ENCODE results near the gene ACP7. TPM values are rescaled to one million over a fixed set of nuclear protein-coding genes. Genes with fewer than 3 reads are reported as not detected.

The ACP7 gene
- total and polyA plus RNA-seq, 2 donors (not counting 1 experiment from before 2014, with no cell fraction given), result not detected

DNA sequence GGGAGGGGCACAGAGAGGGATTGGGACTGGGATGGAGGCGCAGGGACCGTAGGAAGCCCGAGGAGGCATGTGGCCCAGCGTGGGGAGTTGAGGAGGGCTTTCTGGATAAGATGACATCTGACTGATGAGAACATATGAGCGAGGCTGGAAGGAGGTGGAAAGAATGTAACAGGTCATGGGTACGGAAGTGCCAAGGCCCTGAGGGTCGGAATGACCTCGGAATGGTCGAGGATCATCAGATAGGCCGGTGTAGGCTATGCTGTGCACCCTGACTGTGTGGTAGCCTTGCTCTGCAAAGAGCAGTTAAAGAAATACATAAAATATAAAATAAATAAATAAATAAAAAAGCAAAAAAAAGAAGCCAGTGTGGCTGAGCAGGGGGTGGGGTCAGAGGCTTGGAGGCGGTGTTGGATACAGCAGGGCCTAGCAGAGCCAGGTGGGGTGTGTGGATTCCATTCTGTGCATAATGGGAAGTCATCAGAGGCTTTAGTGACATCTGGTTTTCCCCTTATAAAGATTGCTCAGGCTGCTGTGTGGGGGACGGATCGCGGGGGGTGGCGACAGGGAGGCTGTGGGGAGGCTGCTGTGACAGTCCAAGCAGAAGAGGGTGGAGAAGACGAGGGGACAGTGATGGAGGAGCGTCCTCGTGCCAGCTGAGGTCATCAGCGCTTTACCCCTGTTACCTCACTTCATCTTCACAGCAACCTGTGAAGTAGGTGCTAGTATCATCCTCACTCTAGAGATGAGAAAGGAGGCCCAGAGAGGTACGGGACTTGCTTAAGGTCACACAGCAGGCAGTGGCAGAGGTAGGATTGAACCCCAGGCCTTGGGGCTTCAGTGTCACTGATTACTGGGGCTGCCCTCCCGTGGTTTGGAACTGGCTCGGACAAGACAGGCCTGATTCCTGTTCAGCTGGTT is 46.4 kb downstream of the ACP7 start:
- no peak overlapping the region for H3K27ac ChIP-seq (ENCODE audit: insufficient read depth, low read length)
- no peak overlapping the region for H3K9ac ChIP-seq (ENCODE audit: insufficient read depth, low read length)
- no peak for TF ChIP-seq CTCF (conservative IDR thresholded peaks at IDR 0.05 in 1 of 2, IDR thresholded peaks at IDR 0.05 in 1 of 2; ENCODE audit: low read depth in 1 of 2, low read length in 2 of 2)
- TF ChIP-seq EZH2 (IDR thresholded peaks at IDR 0.05; ENCODE audit: low read length, missing control alignments), result no peak

GRCh38 chr19:39131255-39131755 is 47.1 kb downstream of the ACP7 start:
- Histone ChIP-seq H2AFZ (ENCODE audit: low read length) (no peak overlapping the region), H3K4me2 (ENCODE audit: extremely low read depth, insufficient read depth, low read length) (no peak overlapping the region), H3K9me3 (ENCODE audit: control insufficient read depth, insufficient read depth, low read depth, low read length) (no peaks in the 10 kb centered on the region), H3K4me3 (replicated peaks in 1 of 4; ENCODE audit: control extremely low read depth in 1 of 4, insufficient read depth in 1 of 4, low read depth in 3 of 4, low read length in 4 of 4) (no peak overlapping the region), H3K27ac (ENCODE audit: insufficient read depth, low read length) (no peak overlapping the region), H3K4me1 (ENCODE audit: control insufficient read depth, extremely low read depth, insufficient read depth, low read length) (peaks cover 8% of the 10 kb centered on the region), H4K20me1 (ENCODE audit: control insufficient read depth, extremely low read depth, insufficient read depth, low read length) (no peaks in the 10 kb centered on the region), H3K36me3 (ENCODE audit: control insufficient read depth, insufficient read depth, low read length) (no peaks in the 10 kb centered on the region), H3K27me3 (ENCODE audit: control insufficient read depth, insufficient read depth, low read length) (no peaks in the 10 kb centered on the region), H3K79me2 (ENCODE audit: control insufficient read depth, insufficient read depth, low read length) (peaks cover 86% of the 10 kb centered on the region), H3K9ac (ENCODE audit: insufficient read depth, low read length) (no peak overlapping the region)
- peak in 1 of 2 donors; percentile 30 for DNase-seq (ENCODE audit: low read depth in 2 of 2)
- TF ChIP-seq EZH2 (IDR thresholded peaks at IDR 0.05; ENCODE audit: low read length, missing control alignments) (no peak), CTCF (conservative IDR thresholded peaks at IDR 0.05 in 1 of 2, IDR thresholded peaks at IDR 0.05 in 1 of 2; ENCODE audit: low read depth in 1 of 2, low read length in 2 of 2) (no peak)

More for the DNA sequence above, 46.4 kb downstream of the ACP7 start:
- DNase-seq (ENCODE audit: low read depth in 2 of 2), result no peak
- H3K4me2 ChIP-seq (ENCODE audit: extremely low read depth, insufficient read depth, low read length), result no peak overlapping the region
- H3K9me3 ChIP-seq (ENCODE audit: control insufficient read depth, insufficient read depth, low read depth, low read length), result no peaks in the 10 kb centered on the region
- no peak overlapping the region for H2AFZ ChIP-seq (ENCODE audit: low read length)
- H3K79me2 ChIP-seq (ENCODE audit: control insufficient read depth, insufficient read depth, low read length), result peaks cover 84% of the 10 kb centered on the region
- no peaks in the 10 kb centered on the region for H3K27me3 ChIP-seq (ENCODE audit: control insufficient read depth, insufficient read depth, low read length)
- H3K36me3 ChIP-seq (ENCODE audit: control insufficient read depth, insufficient read depth, low read length), result no peaks in the 10 kb centered on the region
- peaks cover 8% of the 10 kb centered on the region for H3K4me1 ChIP-seq (ENCODE audit: control insufficient read depth, extremely low read depth, insufficient read depth, low read length)
- no peaks in the 10 kb centered on the region for H4K20me1 ChIP-seq (ENCODE audit: control insufficient read depth, extremely low read depth, insufficient read depth, low read length)
- no peak overlapping the region for H3K4me3 ChIP-seq (replicated peaks in 1 of 4; ENCODE audit: control extremely low read depth in 1 of 4, insufficient read depth in 1 of 4, low read depth in 3 of 4, low read length in 4 of 4)

DNA sequence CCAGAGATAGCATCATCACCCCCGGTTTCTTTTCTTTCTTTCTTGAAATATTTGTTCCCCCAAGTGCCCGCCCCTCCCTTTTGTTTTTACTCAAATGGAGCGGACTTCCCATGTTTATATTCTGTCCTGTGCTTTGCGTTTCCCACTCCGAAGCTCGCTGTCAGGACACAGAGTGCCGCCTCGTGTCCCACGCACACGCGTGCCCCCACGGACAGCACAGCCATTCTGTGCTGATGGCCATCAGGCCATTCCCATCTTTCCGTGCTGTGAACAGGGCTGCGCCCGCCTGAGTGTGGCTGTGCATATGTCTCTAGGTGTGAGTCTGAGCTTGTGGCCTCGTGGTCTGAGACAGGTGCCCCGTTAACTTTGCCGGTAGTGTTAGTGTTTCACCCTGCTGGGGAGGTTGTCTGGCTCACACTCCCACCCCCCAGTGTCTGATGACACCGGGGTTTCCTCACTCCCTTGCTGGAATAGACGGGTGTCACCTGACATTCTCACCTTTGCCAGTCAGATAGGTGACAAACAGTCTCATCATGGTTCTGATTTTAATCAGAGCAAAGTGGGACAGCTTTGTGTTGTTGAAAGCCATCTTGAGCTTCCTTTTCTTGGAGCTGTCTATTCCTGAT is 48.3 kb downstream of the ACP7 start:
- H3K4me3 ChIP-seq (replicated peaks in 1 of 4; ENCODE audit: control extremely low read depth in 1 of 4, insufficient read depth in 1 of 4, low read depth in 3 of 4, low read length in 4 of 4), result no peak overlapping the region
- H3K4me2 ChIP-seq (ENCODE audit: extremely low read depth, insufficient read depth, low read length), result peak overlapping the region; percentile 15
- H3K9me3 ChIP-seq (ENCODE audit: control insufficient read depth, insufficient read depth, low read depth, low read length), result no peaks in the 10 kb centered on the region
- H2AFZ ChIP-seq (ENCODE audit: low read length), result no peak overlapping the region
- H3K4me1 ChIP-seq (ENCODE audit: control insufficient read depth, extremely low read depth, insufficient read depth, low read length), result peaks cover 7% of the 10 kb centered on the region
- TF ChIP-seq EZH2 (IDR thresholded peaks at IDR 0.05; ENCODE audit: low read length, missing control alignments) (no peak), CTCF (conservative IDR thresholded peaks at IDR 0.05 in 1 of 2, IDR thresholded peaks at IDR 0.05 in 1 of 2; ENCODE audit: low read depth in 1 of 2, low read length in 2 of 2) (no peak)
- no peak overlapping the region for H3K9ac ChIP-seq (ENCODE audit: insufficient read depth, low read length)
- H3K27me3 ChIP-seq (ENCODE audit: control insufficient read depth, insufficient read depth, low read length), result no peaks in the 10 kb centered on the region
- H3K27ac ChIP-seq (ENCODE audit: insufficient read depth, low read length), result no peak overlapping the region
- peaks cover 81% of the 10 kb centered on the region for H3K79me2 ChIP-seq (ENCODE audit: control insufficient read depth, insufficient read depth, low read length)
- no peak for DNase-seq (ENCODE audit: low read depth in 2 of 2)
- no peaks in the 10 kb centered on the region for H4K20me1 ChIP-seq (ENCODE audit: control insufficient read depth, extremely low read depth, insufficient read depth, low read length)
- H3K36me3 ChIP-seq (ENCODE audit: control insufficient read depth, insufficient read depth, low read length), result no peaks in the 10 kb centered on the region

Data from fibroblast of lung (primary cell).